Pancreas (tissue), 10 donors: Measurements from ENCODE around the gene CTSH. TPM values are rescaled to one million over a fixed set of nuclear protein-coding genes. Genes with fewer than 3 reads are reported as not detected.

Experiments used
- ATAC-seq, 4 donors: fragments of 200-7000 bp; cut with Tn5 transposase; one replicate each; pipeline versions ENCODE4 v1.8.0 to v1.9.1; 2020; ENCODE audit warnings: mild to moderate bottlenecking in 4 of 4, moderate library complexity in 4 of 4
- DNase-seq, 6 donors: peaks; one replicate each; pipeline ENCODE4 v3.0.0-alpha.2; 2020
- FAIRE-seq: peaks from 2 replicates; lab custom pipeline; 2012; peaks lifted over from hg19 to GRCh38; lab: Jason Lieb, UNC
- H3K27ac ChIP-seq, 4 donors: fragments of 200-600 bp; sonication (generic); 1 replicate in 3 of 4; 2 replicates in 1 of 4; pipeline versions ENCODE4 v1.5.0 to v1.8.0; 2020
- H3K27me3 ChIP-seq, 4 donors: fragments of 200-600 bp; one replicate each; pipeline ENCODE4 v1.8.0; 2021
- H3K36me3 ChIP-seq, 3 donors: fragments of 200-600 bp; sonication (generic) in 1 of 3; one replicate each; pipeline versions ENCODE4 v1.5.0 to v1.8.0; 2020 to 2021
- H3K4me1 ChIP-seq, 3 donors: fragments of 200-600 bp; one replicate each; pipeline ENCODE4 v1.8.0; 2021
- H3K4me3 ChIP-seq, 4 donors: fragments of 200-600 bp; sonication (generic) in 2 of 4; one replicate each; pipeline versions ENCODE4 v1.5.0 to v1.8.0; 2020 to 2021
- H3K9me3 ChIP-seq, 4 donors: fragments of 200-600 bp; one replicate each; pipeline ENCODE4 v1.8.0; 2021
- WGBS, 2 donors: extraction: QIAGEN DNeasy Blood & Tissue Kit; methylation state at CpG; one replicate each; pipeline ENCODE4 v1.1.7; 2013; 5-methylcytosine and 5-hydroxymethylcytosine counted together
- intact Hi-C, 3 donors: fragments of 100-400 bp; cut with DNase I; formaldehyde crosslinking; loops; one replicate each; pipeline versions ENCODE4 v1.11.1 to v1.14.2; 2022
- polyA plus RNA-seq, 2 donors: library from polyadenylated mRNA; stranded (reverse); fragments of 200-250 nt; gene quantifications; one replicate each; pipeline ENCODE4 v1.2.3, GENCODE V29; 2013
- total RNA-seq, 6 donors: library from RNA; stranded (reverse); fragmentation: NEBNext Ultra II Directional in 4 of 6; extraction: Animal tissue kit (Norgen Biotek cat#: 25700) in 4 of 6; gene quantifications; one replicate each; pipeline versions ENCODE4 v1.2.1 to v1.2.4, GENCODE V29; 2021 to 2023
- TF ChIP-seq, protein P1 (sequence below), 4 donors: fragments of 200-600 bp; sonication (generic) in 3 of 4; IDR thresholded peaks; one replicate each; pipeline versions ENCODE4 v1.5.0 to v1.8.0; 2021; ENCODE audit warnings: antibody characterized with exemption in 4 of 4
- donor health status: healthy with polysubstance abuse.
- donor health status: DM: no; HTN: no; CAD: no; lungs with moderate emphysema.
- donor health status: DM: no; HTN: no; CAD: no.
- donor health status: control.
- donor health status: control.
- donor health status: Bipolar disorder and iron deficiency.
- donor health status: DM: yes; HTN: yes; CAD: no.
- donor health status: DM: no; HTN: no; CAD: no.
- donor health status: DM: no; HTN: no; CAD: no.
- donor health status: DM: yes; HTN: yes; CAD: no.

The CTSH gene
- total and polyA plus RNA-seq, 8 donors: 24.3 to 196 (median 77.0) TPM

DNA sequence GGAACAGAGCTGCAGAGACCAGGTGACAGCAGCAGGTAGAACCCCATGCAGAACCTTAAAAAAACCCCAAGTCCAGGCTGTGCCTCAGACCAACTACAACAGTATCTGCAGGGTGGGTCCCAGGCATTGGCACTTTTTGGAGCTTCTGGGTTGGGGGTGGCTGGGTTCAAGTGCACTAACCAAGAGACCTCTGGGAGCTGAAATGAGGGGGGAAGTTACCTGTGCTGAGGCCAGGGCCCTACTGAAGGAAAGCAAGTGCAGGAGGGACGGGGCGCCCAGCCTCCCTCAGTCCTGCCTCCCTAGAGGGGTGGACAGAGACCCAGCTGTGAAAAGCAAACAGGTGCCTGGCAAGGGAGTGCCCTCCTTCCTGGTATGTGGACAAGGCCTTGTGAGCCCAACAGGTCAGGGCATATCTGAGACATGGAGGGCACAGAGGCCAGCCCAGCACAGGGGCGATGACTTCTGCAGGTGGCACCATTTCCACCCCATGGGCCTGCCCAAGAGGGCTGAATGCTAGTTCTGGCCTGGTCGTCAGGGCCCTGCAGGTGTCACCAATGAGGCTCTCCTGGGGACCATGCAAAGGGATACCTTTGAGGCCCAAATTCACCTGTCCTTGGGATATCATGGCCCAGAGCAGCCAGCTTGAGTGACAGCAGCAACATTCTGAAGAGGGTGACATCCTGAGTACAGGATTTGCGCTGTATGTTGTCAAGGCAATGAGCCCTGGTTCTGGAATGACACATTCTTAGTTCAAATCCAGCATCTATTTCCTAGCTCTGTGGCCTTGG lies 18.7 kb downstream of the CTSH start:
- no peak overlapping the region for H3K27ac ChIP-seq
- H3K27me3 ChIP-seq: no peaks in the 10 kb centered on the region
- ATAC-seq (peak in 2 of 4 donors; percentile 5 to 16), DNase-seq (peak in 1 of 6 donors; percentile 45), FAIRE-seq (no peak)
- WGBS, 2 donors: 89 to 91% methylated on average over 5 of the region's 5 CpGs
- TF ChIP-seq, protein P1, sequence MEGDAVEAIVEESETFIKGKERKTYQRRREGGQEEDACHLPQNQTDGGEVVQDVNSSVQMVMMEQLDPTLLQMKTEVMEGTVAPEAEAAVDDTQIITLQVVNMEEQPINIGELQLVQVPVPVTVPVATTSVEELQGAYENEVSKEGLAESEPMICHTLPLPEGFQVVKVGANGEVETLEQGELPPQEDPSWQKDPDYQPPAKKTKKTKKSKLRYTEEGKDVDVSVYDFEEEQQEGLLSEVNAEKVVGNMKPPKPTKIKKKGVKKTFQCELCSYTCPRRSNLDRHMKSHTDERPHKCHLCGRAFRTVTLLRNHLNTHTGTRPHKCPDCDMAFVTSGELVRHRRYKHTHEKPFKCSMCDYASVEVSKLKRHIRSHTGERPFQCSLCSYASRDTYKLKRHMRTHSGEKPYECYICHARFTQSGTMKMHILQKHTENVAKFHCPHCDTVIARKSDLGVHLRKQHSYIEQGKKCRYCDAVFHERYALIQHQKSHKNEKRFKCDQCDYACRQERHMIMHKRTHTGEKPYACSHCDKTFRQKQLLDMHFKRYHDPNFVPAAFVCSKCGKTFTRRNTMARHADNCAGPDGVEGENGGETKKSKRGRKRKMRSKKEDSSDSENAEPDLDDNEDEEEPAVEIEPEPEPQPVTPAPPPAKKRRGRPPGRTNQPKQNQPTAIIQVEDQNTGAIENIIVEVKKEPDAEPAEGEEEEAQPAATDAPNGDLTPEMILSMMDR (IDR thresholded peaks at IDR 0.05): no peak
- no peak overlapping the region for H3K4me3 ChIP-seq
- intact Hi-C loops: loop anchor here in 1 of 3 donors (10.0 kb wide), 1 partner anchor 269 kb away; no protein-coding TSS in a partner anchor
- no peaks in the 10 kb centered on the region for H3K9me3 ChIP-seq
- H3K4me1 ChIP-seq: no peaks in the 10 kb centered on the region
- H3K36me3 ChIP-seq: peaks cover 3 to 29% (median 14%) of the 10 kb centered on the region in 3 donors

DNA sequence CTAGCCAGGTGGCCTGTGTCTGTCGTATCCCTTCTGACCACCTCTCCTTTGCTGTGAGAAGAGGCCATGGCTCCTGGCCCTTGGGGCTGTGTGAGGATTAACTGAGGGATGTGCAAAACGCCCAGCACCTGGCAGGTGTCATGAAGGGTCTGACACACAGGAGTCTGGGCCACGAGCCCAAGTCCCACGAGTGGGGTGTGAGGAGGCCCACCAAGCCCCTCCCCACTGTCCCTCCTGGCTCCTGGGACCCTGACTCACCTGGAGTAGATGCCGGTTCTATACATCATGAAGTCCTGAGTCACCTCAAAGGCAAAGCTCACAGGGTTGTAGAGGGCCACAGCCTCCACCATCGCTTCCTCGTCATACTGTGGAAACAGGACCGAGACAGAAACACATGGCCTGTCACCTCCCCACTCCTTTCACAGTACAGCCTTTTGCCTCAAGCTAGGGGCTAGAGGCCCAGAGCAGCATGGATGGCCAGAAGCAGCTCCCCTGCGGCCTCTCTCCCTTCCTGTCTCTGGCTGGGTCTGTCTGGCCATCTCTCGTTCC lies 19.7 kb downstream of the CTSH start:
- DNase-seq: peak in 1 of 6 donors; percentile 25
- FAIRE-seq: no peak
- TF ChIP-seq, protein P1 (IDR thresholded peaks at IDR 0.05): no peak
- intact Hi-C loops: loop anchor here in 1 of 3 donors (10.0 kb wide), 1 partner anchor 270 kb away; no protein-coding TSS in a partner anchor
- ATAC-seq: no peak
- no peaks in the 10 kb centered on the region for H3K4me1 ChIP-seq
- H3K9me3 ChIP-seq: no peaks in the 10 kb centered on the region
- no peak overlapping the region for H3K27ac ChIP-seq
- no peak overlapping the region for H3K4me3 ChIP-seq
- H3K27me3 ChIP-seq: no peaks in the 10 kb centered on the region
- peaks cover 3 to 33% (median 14%) of the 10 kb centered on the region in 3 donors for H3K36me3 ChIP-seq
- 81 to 83% methylated on average over 10 of the region's 10 CpGs for WGBS, 2 donors

DNA sequence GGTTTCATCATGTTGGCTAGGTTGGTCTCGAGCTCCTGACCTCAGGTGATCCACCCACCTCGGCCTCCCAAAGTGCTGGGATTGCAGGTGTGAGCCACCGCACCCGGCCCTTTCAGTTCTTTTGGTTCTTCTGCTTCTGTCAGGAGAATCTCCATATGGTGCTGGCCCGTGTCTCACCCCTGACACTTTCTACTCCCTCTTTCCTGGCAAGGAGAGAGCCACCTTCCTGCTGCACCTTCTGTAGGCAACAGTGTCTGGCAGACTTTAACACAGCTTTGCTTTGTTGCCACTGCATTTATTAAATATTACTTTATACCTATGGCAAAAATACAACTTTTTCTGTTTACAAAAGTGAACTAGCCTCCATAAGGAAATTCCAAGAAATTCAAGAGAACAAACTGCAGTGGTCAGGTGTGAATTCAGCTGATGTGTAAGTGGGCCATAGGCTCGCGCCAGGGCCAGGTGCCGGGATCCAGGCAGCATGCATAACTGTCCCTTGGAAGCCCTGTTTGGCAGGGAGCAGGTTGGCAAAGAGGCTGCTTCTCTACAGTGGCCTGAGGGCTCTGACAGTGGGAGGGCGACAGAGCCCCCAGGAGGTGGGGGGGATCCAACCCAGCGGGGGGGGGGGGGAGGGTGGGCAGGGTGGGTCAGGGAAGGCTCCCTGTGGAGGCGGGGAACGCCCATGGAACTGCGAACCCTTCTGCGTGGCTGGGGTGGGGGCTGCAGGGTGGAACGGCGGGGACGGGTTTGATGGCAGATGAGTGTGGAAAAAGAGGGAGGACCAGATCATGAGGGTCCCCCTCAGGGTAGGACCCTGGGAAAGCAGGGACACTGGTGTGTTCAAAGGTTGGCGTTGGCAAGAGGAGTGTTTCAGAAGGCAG lies 21.1 kb downstream of the CTSH start:
- no peak for FAIRE-seq
- 92 to 97% methylated on average over 16 to 18 of the region's 18 CpGs for WGBS, 2 donors
- H3K27ac ChIP-seq: no peak overlapping the region
- H3K27me3 ChIP-seq: no peaks in the 10 kb centered on the region
- H3K36me3 ChIP-seq: peaks cover 3 to 41% (median 14%) of the 10 kb centered on the region in 3 donors
- DNase-seq: peak in 1 of 6 donors; percentile 32
- H3K4me1 ChIP-seq: no peaks in the 10 kb centered on the region
- ATAC-seq: no peak
- no peaks in the 10 kb centered on the region for H3K9me3 ChIP-seq
- H3K4me3 ChIP-seq: no peak overlapping the region
- intact Hi-C loops: loop anchor here in 1 of 3 donors (10.0 kb wide), 1 partner anchor 271 kb away; no protein-coding TSS in a partner anchor
- TF ChIP-seq, protein P1 (IDR thresholded peaks at IDR 0.05): no peak

- H3K4me1 ChIP-seq: no peaks in the 10 kb centered on the region
- H3K36me3 ChIP-seq: peaks cover 3 to 41% (median 14%) of the 10 kb centered on the region in 3 donors
- H3K9me3 ChIP-seq: no peaks in the 10 kb centered on the region
- ATAC-seq (no peak), DNase-seq (no peak), FAIRE-seq (no peak)
- no peak overlapping the region for H3K27ac ChIP-seq
- H3K4me3 ChIP-seq: no peak overlapping the region
- no peaks in the 10 kb centered on the region for H3K27me3 ChIP-seq
- TF ChIP-seq, protein P1 (IDR thresholded peaks at IDR 0.05): no peak
- 81 to 88% methylated on average over 7 of the region's 7 CpGs for WGBS, 2 donors
- intact Hi-C loops: loop anchor here in 1 of 3 donors (10.0 kb wide), 1 partner anchor 272 kb away; no protein-coding TSS in a partner anchor
These were observed 21.8 kb downstream of the CTSH start for GRCh38 chr15:78923015-78923414.
